GM19035 (cell line): ENCODE data around the gene SLC28A1.
A peak's percentile ranks its signal among the peaks of the same experiment; 100 is the strongest.
"Not testable (repeated sequence)": the region's sequence is repeated elsewhere in the genome, so short reads cannot be mapped to it uniquely, and the experiment has no call there.

Source experiments
- ATAC-seq: cut with Tn5 transposase; IDR thresholded peaks from one replicate; pipeline ENCODE4 v1.9.1; 2021; ENCODE audit not compliant: unreplicated experiment

Gene SLC28A1

DNA sequence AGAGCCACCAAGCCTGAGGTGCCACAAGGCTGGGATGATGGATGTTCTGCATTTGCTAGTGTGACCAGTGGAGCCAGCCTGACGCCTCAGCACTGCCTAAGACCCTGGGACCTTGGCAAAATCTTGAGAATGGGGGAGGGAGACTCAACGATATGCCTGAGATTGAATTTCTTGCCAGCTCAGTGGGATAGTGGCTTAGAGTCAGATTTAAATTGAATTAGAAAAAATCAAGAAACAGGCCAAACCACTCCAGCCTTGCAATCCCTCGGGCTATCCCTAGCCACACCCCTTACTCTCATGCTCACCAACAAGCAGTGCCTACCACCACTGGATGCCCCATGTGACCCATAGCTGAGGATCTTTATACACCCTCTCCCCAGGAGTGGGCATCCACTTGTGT lies 78.5 kb downstream of the SLC28A1 start:
- no peak for ATAC-seq

- ATAC-seq = no peak
Observed at GRCh38 chr15:84967380-84967779, 82.9 kb downstream of the SLC28A1 start.

DNA sequence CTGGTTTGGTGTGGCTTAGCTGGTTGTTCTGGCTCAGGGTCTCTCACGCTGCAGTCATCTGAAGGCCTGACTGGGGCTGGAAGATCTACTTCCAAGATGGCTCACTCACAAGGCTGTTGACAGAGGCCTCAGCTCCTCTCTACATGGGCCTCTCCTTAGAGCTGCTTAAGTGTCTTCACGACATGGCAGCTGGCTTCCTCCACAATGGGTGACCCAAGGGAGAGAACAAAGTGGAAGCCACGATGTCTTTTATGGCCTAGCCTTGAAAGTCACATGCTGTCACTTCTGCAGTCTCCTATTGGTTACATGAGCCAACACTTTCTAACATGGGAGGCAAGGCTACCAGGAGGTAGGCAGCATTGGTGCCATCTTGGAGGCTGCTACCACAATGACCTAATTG lies 83.8 kb downstream of the SLC28A1 start:
- no peak for ATAC-seq

- no peak for ATAC-seq
Observed at GRCh38 chr15:84969257-84969656, 84.8 kb downstream of the SLC28A1 start.

DNA sequence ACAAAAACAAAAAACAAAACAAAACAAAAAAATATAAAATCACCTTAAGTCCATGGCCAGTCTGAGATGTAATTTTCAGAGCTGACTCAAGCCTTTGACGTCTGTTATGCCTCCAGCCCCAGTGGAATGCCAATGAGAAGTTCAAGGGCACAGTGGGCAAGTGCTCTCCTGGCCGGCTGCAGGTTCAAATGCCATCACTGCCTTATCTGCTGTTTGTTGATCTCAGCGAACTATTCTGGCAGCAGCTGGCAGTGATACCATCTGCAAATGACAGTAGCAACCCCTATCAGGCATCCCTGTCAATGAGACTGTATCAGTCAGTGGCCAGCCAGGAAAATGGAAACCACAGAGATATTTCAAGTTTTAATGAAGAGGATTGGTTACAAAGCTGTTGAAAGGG lies 86.4 kb downstream of the SLC28A1 start:
- ATAC-seq = no peak

- ATAC-seq = no peak
Observed at GRCh38 chr15:84973492-84974460, 89.3 kb downstream of the SLC28A1 start.

DNA sequence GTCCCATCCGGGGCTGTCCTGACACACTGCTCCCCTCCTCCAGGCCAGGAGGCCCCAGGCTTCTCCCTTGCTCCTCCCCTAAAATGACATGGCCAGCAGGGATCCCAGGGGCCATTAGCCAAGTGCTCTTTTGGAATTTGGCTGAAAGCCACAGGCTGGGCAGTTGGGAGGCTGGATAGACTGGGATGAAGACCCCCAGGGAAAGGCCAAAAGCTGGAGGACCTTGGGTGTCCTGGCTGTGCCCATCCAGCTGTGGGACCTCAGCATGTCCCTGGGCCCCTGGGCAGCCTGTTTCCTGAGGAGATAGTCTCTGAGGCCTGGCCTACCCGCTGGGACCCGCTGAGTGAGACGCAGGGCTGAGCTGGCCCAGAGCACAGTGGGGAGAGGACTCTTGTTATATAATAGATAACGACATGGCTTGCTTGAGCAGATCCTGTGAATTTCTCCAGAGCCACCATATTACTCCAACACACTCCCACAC lies 91.4 kb downstream of the SLC28A1 start:
- no peak for ATAC-seq

GRCh38 chr15:84976746-84977345 lies 92.4 kb downstream of the SLC28A1 start:
- no peak for ATAC-seq

- no peak for ATAC-seq
Observed at GRCh38 chr15:84979651-84980050, 95.2 kb downstream of the SLC28A1 start.

- ATAC-seq = peak; percentile 58
Observed at GRCh38 chr15:84980196-84981053, 96.0 kb downstream of the SLC28A1 start.

GRCh38 chr15:84981054-84981710 lies 96.7 kb downstream of the SLC28A1 start:
- ATAC-seq = peak; percentile 53

GRCh38 chr15:84981711-84982300 lies 97.3 kb downstream of the SLC28A1 start, which contains the start of gene PDE8A:
Gene PDE8A, plus strand, starts transcription at chr15:84981856. Its CDS starts 307 bp downstream, at chr15:84982163.
- ATAC-seq = peak; percentile 24

DNA sequence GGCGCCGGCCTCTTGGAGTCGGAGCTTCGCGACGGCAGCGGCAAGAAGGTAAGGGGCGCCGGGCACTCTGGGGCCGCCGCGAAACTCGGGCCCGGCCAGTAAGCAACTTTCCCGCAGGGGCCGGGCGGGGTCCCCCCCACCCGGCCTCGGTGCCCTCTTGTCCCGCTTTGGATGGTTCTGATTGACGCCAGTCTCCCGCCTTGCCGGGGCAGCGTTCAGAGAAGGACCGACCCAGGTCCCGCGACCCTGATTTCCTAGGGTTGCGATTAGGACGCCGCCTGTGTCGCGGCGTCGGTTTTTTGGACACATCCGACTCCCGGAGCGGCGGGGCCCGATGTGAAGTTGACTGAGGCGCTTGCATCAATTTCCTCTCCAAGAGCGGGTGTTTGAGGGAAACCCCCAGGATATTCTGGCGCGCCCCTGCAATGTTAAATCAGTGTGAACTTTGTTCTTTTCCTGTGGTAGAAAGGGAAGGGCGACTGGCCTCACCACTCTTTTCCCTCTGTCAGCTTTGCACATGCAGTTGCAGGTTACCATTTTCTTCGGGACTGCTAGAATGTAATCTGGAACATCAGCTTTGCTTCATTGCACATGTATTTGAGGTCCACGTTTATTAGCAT lies 97.9 kb downstream of the SLC28A1 start:
- ATAC-seq = no peak

DNA sequence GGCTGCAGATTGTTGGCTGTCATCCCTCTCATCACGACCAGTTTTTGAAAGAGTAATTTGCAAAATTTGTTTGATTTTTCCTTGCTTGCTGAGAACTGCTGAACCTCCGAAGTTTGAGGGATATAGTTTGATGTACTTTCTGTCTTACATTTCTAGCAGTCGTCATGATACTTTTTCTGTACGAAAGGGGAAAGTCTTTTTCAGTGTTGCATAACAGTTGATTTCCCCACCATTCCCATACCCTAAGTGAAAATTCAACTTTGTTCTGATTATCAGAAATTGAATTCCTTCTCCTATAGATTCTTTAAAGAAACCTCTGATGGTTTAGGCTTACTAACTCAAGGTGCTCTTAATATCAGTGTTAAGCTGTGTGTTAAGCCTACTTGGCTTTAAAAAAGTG lies 98.8 kb downstream of the SLC28A1 start:
- no peak for ATAC-seq

- no peak for ATAC-seq
Observed at GRCh38 chr15:84983711-84984110, 99.2 kb downstream of the SLC28A1 start.

DNA sequence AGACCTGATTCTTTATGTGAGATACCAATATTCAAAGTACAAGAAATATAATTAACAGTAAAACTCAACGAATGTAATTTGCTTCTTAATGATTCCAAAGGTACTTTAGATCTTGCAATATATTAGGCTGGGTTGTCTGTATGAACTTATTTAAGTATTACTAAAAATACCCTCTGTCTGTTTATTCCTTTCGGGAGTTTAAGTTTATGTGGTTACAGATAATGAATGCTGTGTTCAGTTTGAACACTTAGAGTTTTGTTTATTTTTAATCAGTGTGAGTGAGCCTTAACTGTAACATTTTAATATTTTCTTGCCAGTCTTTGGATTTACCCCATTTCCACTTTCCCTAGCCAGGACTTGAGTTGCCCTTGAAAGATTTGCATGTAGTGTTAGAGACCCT lies 100.7 kb downstream of the SLC28A1 start:
- ATAC-seq = no peak

DNA sequence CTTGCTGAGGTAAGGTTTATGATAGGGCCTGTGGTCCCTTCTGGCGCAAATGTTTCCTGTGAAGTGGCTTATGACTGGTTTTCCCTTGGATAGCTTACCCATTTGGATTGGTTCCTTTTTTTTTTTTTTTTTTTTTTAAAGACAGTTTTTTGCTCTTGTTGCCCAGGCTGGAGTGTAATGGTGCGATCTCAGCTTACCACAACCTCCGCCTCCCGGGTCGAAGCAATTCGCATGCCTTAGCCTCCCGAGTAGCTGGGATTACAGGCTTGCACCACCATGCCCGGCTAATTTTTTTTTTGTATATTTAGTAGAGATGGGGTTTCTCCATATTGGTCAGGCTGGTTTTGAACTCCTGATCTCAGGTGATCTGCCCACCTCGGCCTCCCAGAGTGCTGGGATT lies 102.9 kb downstream of the SLC28A1 start:
- ATAC-seq = not testable (repeated sequence)

GRCh38 chr15:84987949-84988624 lies 103.6 kb downstream of the SLC28A1 start:
- peak; percentile 49 for ATAC-seq
